ENCODE measurements around the gene ZNF611.
"Not testable (repeated sequence)": the region's sequence is repeated elsewhere in the genome, so short reads cannot be mapped to it uniquely, and the experiment has no call there.

The ZNF611 gene

DNA sequence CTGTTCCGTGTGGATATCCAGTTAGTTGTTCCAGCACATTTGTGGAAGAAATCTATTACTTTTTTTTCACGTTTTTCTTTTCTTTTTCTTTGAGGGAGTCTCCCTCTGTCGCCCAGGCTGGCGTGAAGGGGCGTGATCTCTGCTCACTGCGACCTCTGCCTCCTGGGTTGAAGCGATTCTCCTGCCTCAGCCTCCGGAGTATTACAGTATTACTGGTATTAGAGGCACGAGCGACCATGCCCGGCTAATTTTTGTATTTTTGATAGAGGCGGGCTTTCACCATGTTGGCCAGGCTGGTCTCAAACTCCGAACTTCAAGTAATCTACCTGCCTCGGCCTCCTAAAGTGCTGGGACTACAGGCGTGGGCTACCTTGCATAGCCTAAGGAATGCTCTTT lies 43.6 kb downstream of the ZNF611 start:
- peak overlapping the region; percentile 62 for H3K4me3 ChIP-seq (ENCODE audit: low read length)
- DNase-seq (ENCODE audit: low read depth): no peak
- no peak for TF ChIP-seq CTCF (conservative IDR thresholded peaks at IDR 0.05; ENCODE audit: low read depth, low read length)

DNA sequence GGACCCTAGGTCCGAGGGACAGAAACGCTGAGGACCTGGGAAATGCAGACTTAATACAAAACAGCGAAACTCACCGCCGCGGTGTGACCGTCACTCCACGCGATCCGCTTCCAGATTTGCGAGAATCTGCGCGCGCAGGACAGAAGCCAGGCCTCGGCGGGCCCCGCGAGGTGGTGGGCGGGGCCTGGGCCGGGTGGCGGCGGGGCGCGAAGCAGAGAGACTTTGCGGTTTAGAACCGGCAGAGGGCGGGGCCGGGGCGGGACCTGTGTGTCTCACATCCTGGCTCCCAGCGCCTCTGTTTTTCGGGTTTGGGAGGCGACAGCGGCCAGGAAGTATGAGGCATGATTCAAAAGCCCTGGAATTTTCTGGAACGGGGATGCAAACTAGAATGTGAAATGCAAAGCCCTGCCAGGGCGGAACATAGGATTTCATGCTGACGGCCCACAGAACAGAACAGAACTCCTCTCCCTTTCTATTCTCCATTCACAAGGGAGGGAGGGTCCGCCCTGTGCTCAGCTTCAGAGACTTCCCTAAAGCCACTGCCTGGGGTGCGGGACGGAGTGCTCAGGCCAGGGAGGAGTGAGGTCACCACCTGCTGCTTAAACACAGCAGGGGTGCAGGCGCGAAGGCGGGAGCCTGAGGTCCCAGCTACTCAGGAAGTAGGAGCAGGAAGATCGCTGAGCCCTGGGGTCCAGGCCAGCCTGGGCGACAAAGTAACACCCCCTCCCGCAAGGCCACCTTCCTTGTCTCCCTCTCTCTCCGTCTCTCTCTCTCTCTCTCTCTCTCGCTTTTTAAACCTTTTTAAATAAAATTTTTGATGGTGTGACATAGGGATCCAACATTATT lies 44.3 kb downstream of the ZNF611 start:
- TF ChIP-seq CTCF (conservative IDR thresholded peaks at IDR 0.05; ENCODE audit: low read depth, low read length): peak; percentile 31
- H3K4me3 ChIP-seq (ENCODE audit: low read length): peak overlapping the region; percentile 62
- DNase-seq (ENCODE audit: low read depth): peak; percentile 43

DNA sequence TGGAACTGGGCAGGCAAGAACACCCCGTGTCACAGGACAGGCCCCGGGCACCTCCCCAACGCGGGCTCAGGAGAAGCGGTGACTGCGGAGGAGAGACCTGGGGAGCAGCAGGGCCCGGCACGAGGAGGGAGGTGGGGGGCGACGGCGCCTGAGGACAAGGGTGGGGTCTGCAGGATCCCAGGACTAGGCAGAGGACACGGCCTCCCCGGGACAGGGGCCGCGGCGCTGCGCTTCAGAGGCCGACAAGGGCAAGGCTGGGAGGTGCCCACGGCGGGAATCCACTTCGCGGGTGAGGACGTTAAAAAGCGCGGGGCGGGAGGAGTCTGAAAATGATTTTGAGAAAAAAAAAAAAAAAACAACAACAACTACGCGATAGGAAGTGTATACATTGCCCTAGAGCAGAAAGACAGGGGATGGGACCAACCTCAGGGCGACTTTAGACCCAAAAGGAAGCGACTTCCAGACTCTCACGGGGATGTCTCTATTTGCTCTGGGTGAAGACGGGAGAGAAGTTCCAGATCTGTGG lies 44.9 kb downstream of the ZNF611 start:
- H3K4me3 ChIP-seq (ENCODE audit: low read length): peak overlapping the region; percentile 62
- no peak for DNase-seq (ENCODE audit: low read depth)
- TF ChIP-seq CTCF (conservative IDR thresholded peaks at IDR 0.05; ENCODE audit: low read depth, low read length): no peak

DNA sequence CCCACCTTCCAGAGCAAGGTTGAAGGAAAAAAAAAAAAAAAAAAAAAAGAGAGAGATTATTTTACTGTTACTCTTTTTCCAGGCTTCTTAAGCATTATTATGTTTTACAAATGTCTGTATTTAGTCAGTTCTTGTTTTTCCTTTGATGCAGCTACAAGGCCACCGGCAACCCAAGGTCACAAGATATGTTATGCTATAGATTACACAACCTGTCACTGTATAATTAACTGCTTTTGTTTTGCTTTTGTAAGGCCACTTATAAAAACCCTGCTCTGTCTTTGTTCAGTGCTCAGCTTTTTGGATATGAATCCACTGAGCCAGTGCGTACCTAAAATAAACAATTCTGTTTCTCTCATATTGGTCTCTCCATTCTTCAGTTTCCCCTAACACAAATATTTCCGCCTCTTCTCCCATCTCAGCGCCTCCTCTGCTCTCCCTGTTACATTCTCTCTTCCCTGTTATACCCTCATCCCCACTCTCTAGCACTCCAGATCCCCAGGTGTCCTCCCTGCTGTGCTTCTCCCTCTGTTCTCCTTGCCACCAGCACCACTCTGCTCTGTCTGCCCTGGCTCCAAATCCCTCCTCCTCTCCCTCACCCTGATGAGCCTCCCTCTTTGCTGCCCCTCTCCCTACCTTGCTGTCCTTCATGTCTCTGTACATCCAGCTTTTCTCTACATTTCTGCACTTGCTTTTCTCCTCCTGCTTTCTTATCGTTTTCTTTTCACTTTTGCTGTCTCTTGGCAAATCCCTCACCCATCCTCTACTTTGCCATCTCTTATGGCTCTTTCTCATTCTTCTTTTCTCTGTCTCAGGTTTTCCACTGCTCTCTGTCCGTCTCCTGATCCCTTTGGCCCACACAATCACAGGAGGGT lies 45.7 kb downstream of the ZNF611 start:
- DNase-seq (ENCODE audit: low read depth): not testable (repeated sequence)
- peak overlapping the region; percentile 62 for H3K4me3 ChIP-seq (ENCODE audit: low read length)

DNA sequence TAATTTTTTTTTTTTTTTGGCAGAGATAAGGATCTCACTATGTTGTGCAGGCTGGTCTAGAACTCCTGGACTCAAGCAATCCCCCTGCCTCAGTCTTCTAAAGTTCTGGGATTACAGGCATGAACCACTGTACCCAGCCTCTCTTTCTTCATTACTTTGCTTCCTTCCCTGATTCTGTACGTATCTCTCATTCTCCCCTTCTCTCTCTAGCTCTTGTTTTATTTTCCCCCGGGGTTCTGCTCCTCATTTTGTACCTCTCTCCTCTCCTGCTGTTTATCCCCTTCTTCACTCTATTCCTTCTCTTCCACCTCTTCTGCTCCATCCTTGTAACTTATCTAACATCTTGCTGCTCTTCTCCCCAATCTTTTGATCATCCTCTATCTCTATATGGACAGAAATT lies 46.5 kb downstream of the ZNF611 start:
- no peak overlapping the region for H3K4me3 ChIP-seq (ENCODE audit: low read length)
- TF ChIP-seq CTCF (conservative IDR thresholded peaks at IDR 0.05; ENCODE audit: low read depth, low read length): no peak
- DNase-seq (ENCODE audit: low read depth): no peak

DNA sequence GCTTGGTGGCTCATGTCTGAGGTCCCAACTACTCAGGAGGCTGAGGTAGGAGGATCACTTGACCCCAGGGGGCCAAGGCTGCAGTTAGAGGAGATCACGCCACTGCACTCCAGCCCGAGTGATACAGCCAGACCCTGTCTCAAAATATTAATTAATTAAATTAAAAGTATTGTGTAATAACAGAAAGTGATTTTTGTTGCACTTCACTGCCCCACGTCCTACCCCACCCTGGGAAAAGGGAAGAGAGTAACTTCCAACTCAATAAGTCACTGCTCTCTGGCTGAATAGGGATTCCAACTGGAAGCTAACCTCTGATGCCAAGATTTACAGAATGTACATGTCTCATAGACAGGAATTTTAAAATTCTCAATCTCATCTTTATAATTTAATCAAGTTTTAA lies 47.2 kb downstream of the ZNF611 start:
- TF ChIP-seq CTCF (conservative IDR thresholded peaks at IDR 0.05; ENCODE audit: low read depth, low read length): no peak
- DNase-seq (ENCODE audit: low read depth): no peak

GRCh38 chr19:52685811-52686210 lies 49.0 kb downstream of the ZNF611 start:
- no peak for TF ChIP-seq CTCF (conservative IDR thresholded peaks at IDR 0.05; ENCODE audit: low read depth, low read length)
- H3K4me3 ChIP-seq (ENCODE audit: low read length): no peak overlapping the region
- DNase-seq (ENCODE audit: low read depth): no peak

More for the DNA sequence above, 47.2 kb downstream of the ZNF611 start:
- no peak overlapping the region for H3K4me3 ChIP-seq (ENCODE audit: low read length)

GRCh38 chr19:52681216-52681615 lies 53.6 kb downstream of the ZNF611 start:
- DNase-seq (ENCODE audit: low read depth); H3K4me3 ChIP-seq (ENCODE audit: low read length): not testable (repeated sequence)
